ENCODE results near the gene LST1. TPM values are rescaled to one million over a fixed set of nuclear protein-coding genes. Genes with fewer than 3 reads are reported as not detected.
A peak's percentile ranks its signal among the peaks of the same experiment; 100 is the strongest.

The LST1 gene
- total and polyA plus RNA-seq, 8 donors: 4.4 to 95.1 (median 7.7) TPM

DNA sequence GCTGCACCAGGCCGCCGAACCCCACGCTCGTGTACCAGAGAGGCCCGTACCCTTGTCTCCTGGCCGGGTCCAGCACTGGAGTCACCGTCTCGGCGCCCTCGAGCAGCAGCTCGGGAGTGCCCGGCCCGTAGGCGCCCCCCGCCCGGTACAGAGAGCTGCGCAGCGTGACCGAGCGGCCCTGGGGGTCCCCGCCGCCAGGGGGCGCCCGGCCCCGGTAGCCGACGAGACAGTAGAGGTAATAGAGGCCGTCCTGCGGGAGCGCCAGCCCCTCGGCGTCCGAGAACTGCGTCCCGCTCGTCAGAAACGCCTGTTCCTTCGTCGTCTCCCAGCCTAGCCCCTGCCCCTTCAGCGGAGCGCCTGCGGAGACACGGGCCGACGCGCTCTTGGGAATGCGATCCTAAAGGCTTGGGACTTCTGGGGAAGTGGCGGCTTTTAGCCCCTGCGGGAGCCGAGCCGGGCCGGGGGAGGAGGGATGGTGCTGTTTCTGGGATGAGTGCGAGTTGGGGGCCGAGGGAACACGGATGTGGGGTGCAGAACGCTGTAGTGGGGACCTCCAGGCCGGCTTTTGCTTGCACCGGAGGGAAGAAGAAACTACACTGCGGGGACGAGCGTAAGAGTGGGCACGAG, 5.2 kb upstream of the LST1 start:
- Histone ChIP-seq H3K36me3 (peaks cover 0 to 17% of the 10 kb centered on the region in 2 donors), H3K4me1 (peaks cover 0 to 85% of the 10 kb centered on the region in 2 donors), H3K27ac (peak overlapping the region; percentile 65 to 88), H3K27me3 (no peaks in the 10 kb centered on the region), H3K4me3 (peak overlapping the region; percentile 79 to 82), H3K9me3 (no peaks in the 10 kb centered on the region)
- TF ChIP-seq, protein P1, sequence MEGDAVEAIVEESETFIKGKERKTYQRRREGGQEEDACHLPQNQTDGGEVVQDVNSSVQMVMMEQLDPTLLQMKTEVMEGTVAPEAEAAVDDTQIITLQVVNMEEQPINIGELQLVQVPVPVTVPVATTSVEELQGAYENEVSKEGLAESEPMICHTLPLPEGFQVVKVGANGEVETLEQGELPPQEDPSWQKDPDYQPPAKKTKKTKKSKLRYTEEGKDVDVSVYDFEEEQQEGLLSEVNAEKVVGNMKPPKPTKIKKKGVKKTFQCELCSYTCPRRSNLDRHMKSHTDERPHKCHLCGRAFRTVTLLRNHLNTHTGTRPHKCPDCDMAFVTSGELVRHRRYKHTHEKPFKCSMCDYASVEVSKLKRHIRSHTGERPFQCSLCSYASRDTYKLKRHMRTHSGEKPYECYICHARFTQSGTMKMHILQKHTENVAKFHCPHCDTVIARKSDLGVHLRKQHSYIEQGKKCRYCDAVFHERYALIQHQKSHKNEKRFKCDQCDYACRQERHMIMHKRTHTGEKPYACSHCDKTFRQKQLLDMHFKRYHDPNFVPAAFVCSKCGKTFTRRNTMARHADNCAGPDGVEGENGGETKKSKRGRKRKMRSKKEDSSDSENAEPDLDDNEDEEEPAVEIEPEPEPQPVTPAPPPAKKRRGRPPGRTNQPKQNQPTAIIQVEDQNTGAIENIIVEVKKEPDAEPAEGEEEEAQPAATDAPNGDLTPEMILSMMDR (IDR thresholded peaks at IDR 0.05): peak; percentile 99 to 100
- ATAC-seq (peak; percentile 99), DNase-seq (peak; percentile 79 to 99 (median 90))
- intact Hi-C loops (cut with DNase I): no loop called here

DNA sequence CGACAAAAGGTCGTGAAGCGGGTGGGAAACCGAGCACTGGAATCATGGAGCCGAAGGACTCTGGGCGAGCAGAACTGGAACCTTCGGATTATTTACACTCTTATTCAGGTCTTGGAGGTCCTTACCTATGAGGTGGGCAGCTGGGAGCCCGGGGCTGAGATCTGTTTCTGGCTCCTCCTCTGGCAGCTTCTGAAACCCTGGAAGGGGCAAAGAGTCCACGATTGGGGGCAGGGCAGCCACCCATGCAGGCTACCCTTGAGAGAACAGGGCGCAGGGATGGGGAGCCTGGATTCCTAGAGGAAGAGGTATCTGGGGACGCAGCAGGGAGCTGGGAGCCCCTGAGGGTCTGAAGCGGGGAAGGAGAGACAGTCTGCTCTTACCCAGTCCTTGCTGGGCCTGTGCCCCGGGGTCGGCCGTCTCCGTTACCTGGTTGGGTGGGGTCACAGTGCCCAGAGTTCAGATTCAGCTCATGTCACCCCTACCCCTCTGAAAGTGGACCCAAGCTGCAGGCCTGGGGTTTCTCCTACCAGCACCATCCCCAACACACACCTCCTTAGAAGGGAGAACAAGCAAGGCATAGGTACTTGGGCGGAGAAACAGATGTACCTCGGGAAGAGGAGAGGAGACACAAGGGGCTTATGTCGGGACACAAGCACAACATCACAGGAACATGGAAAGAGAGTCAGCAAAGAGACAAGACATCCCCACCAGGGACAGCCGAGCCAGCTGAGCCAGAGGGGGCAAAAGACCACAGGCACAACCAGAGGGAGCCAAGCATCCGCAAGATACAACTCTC, 4.4 kb upstream of the LST1 start:
- Histone ChIP-seq H3K9me3 (no peaks in the 10 kb centered on the region), H3K27ac (peak overlapping the region; percentile 65 to 88), H3K4me1 (peaks cover 0 to 87% of the 10 kb centered on the region in 2 donors), H3K4me3 (peak overlapping the region; percentile 79 to 82), H3K36me3 (peaks cover 0 to 17% of the 10 kb centered on the region in 2 donors), H3K27me3 (no peaks in the 10 kb centered on the region)
- DNase-seq: peak in 1 of 4 donors; percentile 72
- intact Hi-C loops (cut with DNase I): no loop called here
- peak; percentile 20 for ATAC-seq
- TF ChIP-seq, protein P1 (IDR thresholded peaks at IDR 0.05): no peak

DNA sequence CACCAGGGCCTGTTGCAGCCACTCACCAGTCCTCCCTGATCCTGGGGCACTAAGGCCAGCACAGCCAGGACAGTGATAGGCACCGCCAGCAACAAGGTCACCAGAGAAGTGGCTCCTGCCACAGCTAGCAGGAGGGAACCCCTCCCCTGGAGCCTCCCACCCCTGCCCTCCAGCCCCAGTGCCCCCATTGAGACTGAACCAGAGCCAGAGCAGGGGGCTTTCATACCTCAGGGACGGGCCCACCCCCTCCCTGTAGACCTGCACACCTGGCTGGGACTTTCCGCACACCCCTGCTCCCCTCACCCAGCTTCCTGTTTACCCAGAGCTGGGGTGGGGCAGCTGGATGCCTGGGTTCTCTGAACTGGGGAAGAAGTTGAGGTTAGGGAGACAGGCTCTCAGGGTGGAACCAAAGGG, 3.8 kb upstream of the LST1 start, which contains the start of gene LTB:
LTB (minus strand) TSS at position 195 of the 414 bp plus-strand sequence; CDS start at position 188, 7 bp downstream.
- Histone ChIP-seq H3K27ac (peak within 1 kb of the TSS; percentile 65 to 88), H3K27me3 (no peaks in the 10 kb centered on the region), H3K36me3 (peaks cover 0 to 14% of the 10 kb centered on the region in 2 donors), H3K9me3 (no peaks in the 10 kb centered on the region), H3K4me1 (peaks cover 0 to 82% of the 10 kb centered on the region in 2 donors), H3K4me3 (peak within 1 kb of the TSS; percentile 79 to 82)
- ATAC-seq: no peak
- DNase-seq: peak in 1 of 4 donors; percentile 84
- intact Hi-C loops (cut with DNase I): no loop called here
- TF ChIP-seq, protein P1 (IDR thresholded peaks at IDR 0.05): no peak

DNA sequence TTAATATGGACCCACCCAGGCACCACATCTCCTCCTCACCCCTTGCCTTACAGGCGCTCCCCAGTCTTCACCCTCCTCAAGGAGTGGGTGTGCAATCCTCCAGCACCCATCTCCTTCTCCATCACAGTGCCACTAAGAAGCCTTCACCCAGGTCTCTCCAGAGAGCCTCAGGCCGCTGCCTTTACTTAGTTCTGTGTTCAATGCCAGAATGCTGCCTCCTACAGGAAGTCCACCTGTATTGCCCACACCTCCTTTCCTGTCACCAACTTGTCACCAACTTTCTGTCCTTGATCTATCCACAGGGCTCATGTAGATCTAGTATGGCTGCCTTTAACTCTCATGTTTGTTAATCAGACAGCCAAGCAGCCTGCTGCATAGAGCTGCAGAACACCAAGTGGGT, 586 bp upstream of the LST1 start:
- Histone ChIP-seq H3K4me1 (peaks cover 0 to 68% of the 10 kb centered on the region in 2 donors), H3K27me3 (no peaks in the 10 kb centered on the region), H3K36me3 (no peaks in the 10 kb centered on the region), H3K4me3 (no peak overlapping the region), H3K9me3 (no peaks in the 10 kb centered on the region), H3K27ac (peak overlapping the region; percentile 37 to 92)
- intact Hi-C loops (cut with DNase I): no loop called here
- no peak for ATAC-seq
- DNase-seq: no peak
- TF ChIP-seq, protein P1 (IDR thresholded peaks at IDR 0.05): peak; percentile 11 to 24

Measured in left lung (tissue), 10 donors.